ENCODE results near the gene SLC24A3.
"Not testable (repeated sequence)": the region's sequence is repeated elsewhere in the genome, so short reads cannot be mapped to it uniquely, and the experiment has no call there.

Gene SLC24A3

GRCh38 chr20:19734811-19735210 is 522.4 kb downstream of the SLC24A3 start:
- no peak for DNase-seq

DNA sequence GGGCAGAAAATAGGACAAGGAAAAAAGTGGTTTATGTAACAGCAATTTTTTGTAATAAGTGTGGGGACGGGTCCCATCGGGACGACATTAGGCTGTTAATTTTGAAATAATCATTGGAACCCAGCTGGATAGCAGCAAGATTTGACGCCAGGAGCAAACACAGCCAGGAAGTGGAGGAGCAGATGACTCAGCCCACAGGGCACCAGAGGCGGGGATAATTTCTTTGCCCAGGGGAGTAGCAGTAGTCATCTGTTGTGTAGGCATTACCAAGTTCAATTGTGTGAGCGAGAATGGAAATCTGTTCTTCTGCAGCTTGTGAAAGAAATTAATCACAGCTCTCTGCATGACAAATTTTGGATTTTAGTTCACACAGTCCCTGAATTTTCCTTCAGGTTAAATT is 523.0 kb downstream of the SLC24A3 start:
- no peak for DNase-seq

DNA sequence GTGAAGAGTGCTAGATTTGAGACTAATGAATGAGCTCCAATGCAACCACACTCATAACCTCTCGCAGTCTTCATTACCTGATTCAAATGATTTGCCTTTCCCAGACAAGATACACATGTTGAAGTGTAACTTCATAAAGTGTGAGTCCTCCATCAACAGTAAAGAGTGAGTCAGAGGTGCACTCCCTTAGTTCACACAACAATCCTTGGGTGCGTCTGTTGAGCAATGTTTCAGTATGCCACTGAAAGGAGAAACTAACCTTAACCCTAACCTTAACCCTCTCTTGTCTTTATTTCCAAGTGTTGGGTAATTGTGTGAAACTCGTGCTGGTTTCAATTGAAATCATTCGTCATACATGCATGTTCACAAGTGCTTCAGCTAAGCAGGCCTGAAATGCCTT is 524.6 kb downstream of the SLC24A3 start:
- DNase-seq: no peak

DNA sequence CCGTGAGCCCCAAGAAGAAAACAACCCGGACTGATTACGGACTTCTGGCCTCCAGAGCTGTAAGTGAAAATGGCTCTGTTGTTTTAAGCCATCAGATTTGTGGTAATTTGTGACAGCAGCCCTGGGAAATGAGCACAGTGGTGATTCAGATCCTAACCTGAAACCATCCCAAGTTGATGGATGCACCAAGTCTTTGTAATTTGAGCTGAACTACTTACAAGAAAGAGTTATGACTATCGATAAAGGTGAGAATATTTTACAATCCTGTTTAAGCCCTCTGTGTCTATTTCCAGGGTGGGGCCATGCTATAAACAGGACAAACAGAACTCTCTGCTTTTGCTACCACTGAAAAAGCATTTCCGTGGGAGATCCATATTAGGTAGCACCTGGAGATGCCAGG is 526.5 kb downstream of the SLC24A3 start:
- no peak for DNase-seq

- DNase-seq: no peak
These were observed 526.9 kb downstream of the SLC24A3 start for GRCh38 chr20:19739351-19739750.

- no peak for DNase-seq
These were observed 528.1 kb downstream of the SLC24A3 start for GRCh38 chr20:19740512-19740911.

DNA sequence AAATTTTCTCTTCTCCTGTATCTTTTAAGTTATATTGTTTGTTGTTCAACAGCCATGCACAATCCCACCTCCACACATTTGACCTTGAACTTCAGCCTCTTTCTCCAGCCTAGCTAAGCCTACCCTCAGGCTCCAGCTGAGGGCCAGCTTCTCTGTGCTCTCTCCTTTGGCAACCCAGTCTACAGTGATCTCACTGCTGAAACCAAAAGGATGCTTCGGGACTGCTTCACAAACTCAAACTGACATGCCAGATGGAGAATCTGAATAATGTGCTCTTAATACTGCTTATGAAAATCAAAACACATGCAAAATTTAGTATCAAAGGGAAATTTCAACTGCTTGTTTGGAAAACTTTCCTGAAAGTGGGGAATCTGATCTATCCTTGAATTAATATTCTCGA is 529.5 kb downstream of the SLC24A3 start:
- no peak for DNase-seq

GRCh38 chr20:19742974-19743639 is 530.7 kb downstream of the SLC24A3 start:
- DNase-seq: no peak

GRCh38 chr20:19743640-19743995 is 531.2 kb downstream of the SLC24A3 start:
- DNase-seq: no peak

DNA sequence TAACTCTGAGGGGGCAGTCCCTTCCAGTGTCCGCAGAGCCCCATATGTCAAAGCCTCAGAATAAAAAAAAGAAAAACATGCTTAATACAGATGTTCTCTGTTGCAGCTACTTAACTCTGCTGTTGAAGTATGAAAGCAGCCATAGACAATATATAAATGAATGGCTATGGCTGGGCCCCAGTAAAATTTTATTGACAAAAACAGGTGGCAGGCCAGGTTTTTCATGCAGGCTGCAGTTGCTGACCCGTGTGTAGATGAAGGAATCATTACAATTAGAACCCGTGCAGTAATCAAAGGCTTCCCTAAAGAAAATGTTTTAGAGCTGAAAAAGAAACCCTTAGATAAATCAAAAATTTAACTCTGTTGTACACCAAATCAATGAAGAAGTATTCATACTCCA is 532.7 kb downstream of the SLC24A3 start:
- DNase-seq: no peak

DNA sequence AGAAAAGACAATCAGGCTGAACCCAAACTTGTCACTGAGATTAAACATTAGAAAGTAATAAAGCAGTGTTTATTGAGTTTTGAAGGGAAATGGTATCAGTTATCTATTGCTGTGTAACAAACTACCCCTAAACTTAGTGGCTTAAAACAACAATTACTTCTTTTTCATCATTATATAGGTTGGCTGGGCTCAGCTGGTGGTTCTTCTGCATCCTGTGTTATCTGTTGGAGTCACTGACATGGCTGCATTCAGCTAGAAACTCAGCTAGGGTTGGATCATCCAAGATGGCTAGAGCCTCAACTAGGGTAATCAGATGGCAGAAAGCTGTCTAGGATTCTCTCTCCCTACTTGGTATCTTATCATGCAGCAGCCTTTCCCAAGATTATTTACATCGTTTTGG is 533.1 kb downstream of the SLC24A3 start:
- no peak for DNase-seq

DNA sequence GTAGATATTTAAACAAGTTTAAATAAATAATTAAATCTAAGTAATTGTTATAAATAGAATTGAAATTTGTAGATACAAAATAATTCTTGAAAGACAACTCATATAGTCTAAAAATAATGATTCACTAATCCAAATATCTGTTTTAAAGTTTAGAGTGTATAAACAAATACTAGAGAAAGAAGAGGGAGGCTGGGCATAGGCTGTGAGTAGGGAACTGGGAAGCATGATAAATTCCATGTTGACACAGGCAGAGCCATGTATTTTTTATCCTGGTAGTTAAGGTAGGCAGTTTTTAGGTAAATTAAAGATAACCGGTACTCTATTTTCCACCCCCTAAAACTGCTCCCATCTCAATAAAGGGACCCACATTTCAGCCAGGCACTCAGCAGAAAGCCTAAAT is 534.0 kb downstream of the SLC24A3 start:
- no peak for DNase-seq

DNA sequence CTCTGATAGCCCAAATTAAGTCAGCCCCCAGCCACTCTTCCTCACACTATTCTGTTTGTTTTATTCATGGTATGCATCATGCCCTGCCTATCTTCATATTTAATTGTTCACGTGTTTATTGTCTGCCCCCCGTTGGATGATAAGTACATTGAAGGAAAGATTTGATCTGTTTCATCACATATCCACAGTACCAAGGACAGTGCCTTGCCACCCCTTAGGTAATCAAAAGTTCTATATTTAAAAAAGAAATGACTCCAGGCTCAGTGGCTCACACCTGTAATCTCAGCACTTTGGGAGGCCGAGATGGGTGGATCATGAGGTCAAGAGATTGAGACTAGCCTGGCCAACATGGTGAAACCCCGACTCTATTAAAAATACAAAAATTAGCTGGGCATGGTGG is 535.5 kb downstream of the SLC24A3 start:
- DNase-seq: no peak

GRCh38 chr20:19748681-19749080 is 536.2 kb downstream of the SLC24A3 start:
- DNase-seq: no peak

GRCh38 chr20:19749618-19750071 is 537.2 kb downstream of the SLC24A3 start:
- DNase-seq: no peak

DNA sequence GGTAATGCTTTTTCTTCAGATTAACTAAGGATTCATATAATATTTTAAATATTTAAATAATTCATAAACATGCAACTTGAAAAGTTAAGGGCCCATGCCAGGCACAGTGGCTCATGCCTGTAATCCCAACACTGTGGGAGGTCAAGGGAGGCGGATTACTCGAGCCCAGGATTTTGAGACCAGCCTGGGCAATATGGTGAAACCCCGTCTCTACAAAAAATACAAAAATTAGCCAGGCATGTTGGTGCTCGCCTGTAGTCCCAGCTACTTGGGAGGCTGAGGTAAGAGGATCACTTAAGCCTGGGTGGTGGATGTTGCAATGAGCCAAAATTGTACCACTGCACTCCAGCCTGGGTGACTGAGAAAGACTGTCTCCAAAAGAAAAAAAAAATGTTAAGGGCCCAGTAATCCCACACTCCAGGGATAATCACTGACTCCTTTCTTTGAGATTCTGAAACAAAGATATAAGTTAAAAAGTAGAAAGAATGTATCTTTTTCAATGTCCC is 537.7 kb downstream of the SLC24A3 start:
- no peak for DNase-seq

- DNase-seq: no peak
These were observed 538.6 kb downstream of the SLC24A3 start for GRCh38 chr20:19750907-19751636.

GRCh38 chr20:19754201-19754600 is 541.8 kb downstream of the SLC24A3 start:
- DNase-seq: not testable (repeated sequence)

- no peak for DNase-seq
These were observed 544.5 kb downstream of the SLC24A3 start for GRCh38 chr20:19756761-19757486.

GRCh38 chr20:19757487-19758132 is 545.2 kb downstream of the SLC24A3 start:
- no peak for DNase-seq

- no peak for DNase-seq
These were observed 545.7 kb downstream of the SLC24A3 start, which contains the start of gene RIN2 for GRCh38 chr20:19758133-19758500. TSS of gene RIN2 (plus strand) at chr20:19758258. CDS start at chr20:19889602, 131,344 bp downstream.

GRCh38 chr20:19758501-19759331 is 546.3 kb downstream of the SLC24A3 start:
- no peak for DNase-seq

Data from activated effector memory CD4-positive, alpha-beta T cell treated with Interleukin-2 at 50 U/mL for 16 hours (primary cell).